ENCODE measurements around the gene CPEB2. TPM values are rescaled to one million over a fixed set of nuclear protein-coding genes. Genes with fewer than 3 reads are reported as not detected.

Gene CPEB2
- total RNA-seq, 2 experiments from 2014 or later, result 2.2 to 6.6 TPM

DNA sequence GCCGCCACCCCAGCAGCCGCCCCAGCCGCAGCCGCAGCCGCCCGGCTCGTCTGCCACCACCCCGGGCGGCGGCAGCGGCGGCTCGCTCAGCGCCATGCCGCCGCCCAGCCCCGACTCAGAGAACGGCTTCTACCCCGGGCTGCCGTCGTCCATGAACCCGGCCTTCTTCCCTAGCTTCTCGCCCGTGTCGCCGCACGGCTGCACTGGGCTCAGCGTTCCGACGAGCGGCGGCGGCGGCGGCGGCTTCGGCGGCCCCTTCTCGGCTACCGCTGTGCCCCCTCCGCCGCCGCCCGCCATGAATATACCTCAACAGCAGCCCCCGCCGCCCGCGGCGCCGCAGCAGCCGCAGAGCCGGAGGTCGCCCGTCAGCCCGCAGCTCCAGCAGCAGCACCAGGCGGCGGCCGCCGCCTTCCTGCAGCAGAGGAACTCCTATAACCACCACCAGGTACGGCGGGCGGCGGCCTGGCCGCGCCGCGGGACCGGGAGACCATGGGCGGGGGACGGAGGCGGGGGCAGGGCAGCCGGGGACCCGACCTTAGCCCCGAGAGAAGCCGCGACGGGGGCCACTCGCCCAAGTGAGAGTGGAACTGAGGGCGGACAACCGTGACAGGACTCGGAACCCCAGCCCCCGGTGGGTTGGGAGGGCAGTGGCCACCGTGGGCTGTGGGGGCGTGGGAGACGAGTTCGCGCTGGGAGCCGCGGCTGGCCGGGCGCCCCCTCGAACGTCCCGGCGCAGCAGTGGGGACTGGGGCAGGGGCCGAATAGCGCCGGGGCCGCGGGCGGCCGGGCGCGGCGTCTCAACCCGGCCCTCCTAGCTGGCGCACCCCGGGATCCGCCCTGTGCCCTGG lies 1.8 kb downstream of the CPEB2 start:
- CTCF ChIA-PET (ENCODE audit: unreplicated experiment), result interaction anchor here (0.8 kb wide), 1 partner anchor 1376 kb away, joined by 3 read pairs; no protein-coding TSS in a partner anchor

DNA sequence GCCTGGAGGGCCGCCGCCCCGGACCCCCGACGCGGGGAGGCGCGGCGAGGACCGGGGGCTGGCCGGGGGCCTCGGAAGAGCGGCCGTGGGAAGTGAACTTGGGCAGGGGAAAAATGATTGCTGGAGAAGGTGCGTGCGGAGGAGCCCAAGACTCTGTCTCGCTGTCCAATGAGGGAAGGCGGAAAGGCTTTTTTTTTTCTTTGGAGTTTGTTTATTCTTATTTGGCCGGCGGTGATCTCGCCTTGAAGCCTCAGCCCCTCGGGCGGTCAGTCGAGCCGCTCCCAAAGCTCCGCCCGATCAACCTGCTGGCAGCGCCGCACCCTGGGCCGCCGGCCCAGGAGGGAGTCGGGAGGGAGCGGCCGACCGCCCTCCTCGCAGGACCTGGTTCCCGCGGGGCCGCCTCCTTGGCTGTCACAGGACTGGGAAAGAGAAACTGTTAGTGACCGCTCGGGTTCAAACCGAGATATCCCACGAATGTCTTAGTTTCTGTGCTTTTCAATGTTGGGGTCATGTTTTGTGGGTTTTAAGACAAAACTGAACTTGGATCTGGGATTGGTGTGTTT lies 2.5 kb downstream of the CPEB2 start:
- Histone ChIP-seq H3K36me3 (ENCODE audit: insufficient read depth, low read length) (peaks cover 25% of the 10 kb centered on the region), H3K27ac (ENCODE audit: low read depth, low read length, poor library complexity, severe bottlenecking) (peak overlapping the region; percentile 91), H3K9me3 (ENCODE audit: low read length) (no peaks in the 10 kb centered on the region), H2AFZ (ENCODE audit: low read length) (peak overlapping the region; percentile 57; the same call in 1 of the 2 replicates), H3K79me2 (ENCODE audit: insufficient read depth, low read depth, low read length) (peaks cover 35% of the 10 kb centered on the region), H3K4me3 (ENCODE audit: low read depth, low read length, poor library complexity, severe bottlenecking) (peak overlapping the region; percentile 93), H3K4me2 (ENCODE audit: low read length) (peak overlapping the region; percentile 70), H4K20me1 (ENCODE audit: insufficient read depth, low read length) (peaks cover 22% of the 10 kb centered on the region), H3K4me1 (ENCODE audit: insufficient read depth, low read length, poor library complexity, severe bottlenecking) (peaks cover 23% of the 10 kb centered on the region), H3K9me2 (ENCODE audit: insufficient read depth, low read length) (no peaks in the 10 kb centered on the region)
- CTCF ChIA-PET (ENCODE audit: unreplicated experiment), result no interaction called here
- POLR2A ChIA-PET, result no interaction called here
- peak; percentile 69 for DNase-seq (ENCODE audit: low spot score)
- BruUV-seq (replicated peaks), result no TSS peak
- TF ChIP-seq EZH2phosphoT487 (IDR thresholded peaks at IDR 0.05; ENCODE audit: borderline replicate concordance, low read depth, low read length), result no peak
- TF ChIP-seq, protein P1, sequence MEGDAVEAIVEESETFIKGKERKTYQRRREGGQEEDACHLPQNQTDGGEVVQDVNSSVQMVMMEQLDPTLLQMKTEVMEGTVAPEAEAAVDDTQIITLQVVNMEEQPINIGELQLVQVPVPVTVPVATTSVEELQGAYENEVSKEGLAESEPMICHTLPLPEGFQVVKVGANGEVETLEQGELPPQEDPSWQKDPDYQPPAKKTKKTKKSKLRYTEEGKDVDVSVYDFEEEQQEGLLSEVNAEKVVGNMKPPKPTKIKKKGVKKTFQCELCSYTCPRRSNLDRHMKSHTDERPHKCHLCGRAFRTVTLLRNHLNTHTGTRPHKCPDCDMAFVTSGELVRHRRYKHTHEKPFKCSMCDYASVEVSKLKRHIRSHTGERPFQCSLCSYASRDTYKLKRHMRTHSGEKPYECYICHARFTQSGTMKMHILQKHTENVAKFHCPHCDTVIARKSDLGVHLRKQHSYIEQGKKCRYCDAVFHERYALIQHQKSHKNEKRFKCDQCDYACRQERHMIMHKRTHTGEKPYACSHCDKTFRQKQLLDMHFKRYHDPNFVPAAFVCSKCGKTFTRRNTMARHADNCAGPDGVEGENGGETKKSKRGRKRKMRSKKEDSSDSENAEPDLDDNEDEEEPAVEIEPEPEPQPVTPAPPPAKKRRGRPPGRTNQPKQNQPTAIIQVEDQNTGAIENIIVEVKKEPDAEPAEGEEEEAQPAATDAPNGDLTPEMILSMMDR (conservative IDR thresholded peaks at IDR 0.05; ENCODE audit: low read length), result 0 out of 2 replicates have a peak, but pooled peaks have one; percentile 7
- intact Hi-C loops (cut with micrococcal nuclease; ENCODE audit: unreplicated experiment), result loop anchor here (5.0 to 10.0 kb wide), 5 partner anchors 772 to 1523 kb away; partner anchors contain the start of genes BOD1L1, CD38, RAB28 and TAPT1

More for the DNA sequence above, 1.8 kb downstream of the CPEB2 start:
- intact Hi-C loops (cut with micrococcal nuclease; ENCODE audit: unreplicated experiment), result loop anchor here (2.0 to 10.0 kb wide), 7 partner anchors 651 to 1522 kb away; partner anchors contain the start of genes BOD1L1, CD38, FBXL5 and RAB28
- peak; percentile 72 for DNase-seq (ENCODE audit: low spot score)
- no TSS peak for BruUV-seq (replicated peaks)
- peaks cover 35% of the 10 kb centered on the region for H3K79me2 ChIP-seq (ENCODE audit: insufficient read depth, low read depth, low read length)
- peak overlapping the region; percentile 91 for H3K27ac ChIP-seq (ENCODE audit: low read depth, low read length, poor library complexity, severe bottlenecking)
- peaks cover 22% of the 10 kb centered on the region for H4K20me1 ChIP-seq (ENCODE audit: insufficient read depth, low read length)
- no peaks in the 10 kb centered on the region for H3K9me2 ChIP-seq (ENCODE audit: insufficient read depth, low read length)
- no peaks in the 10 kb centered on the region for H3K9me3 ChIP-seq (ENCODE audit: low read length)
- H3K36me3 ChIP-seq (ENCODE audit: insufficient read depth, low read length), result peaks cover 18% of the 10 kb centered on the region
- peak overlapping the region; percentile 93 for H3K4me3 ChIP-seq (ENCODE audit: low read depth, low read length, poor library complexity, severe bottlenecking)
- no peak for TF ChIP-seq EZH2phosphoT487 (IDR thresholded peaks at IDR 0.05; ENCODE audit: borderline replicate concordance, low read depth, low read length)
- TF ChIP-seq, protein P1 (conservative IDR thresholded peaks at IDR 0.05; ENCODE audit: low read length), result no peak
- peaks cover 23% of the 10 kb centered on the region for H3K4me1 ChIP-seq (ENCODE audit: insufficient read depth, low read length, poor library complexity, severe bottlenecking)
- H3K4me2 ChIP-seq (ENCODE audit: low read length), result peak overlapping the region; percentile 70
- H2AFZ ChIP-seq (ENCODE audit: low read length), result peak overlapping the region; percentile 57; the same call in 1 of the 2 replicates
- POLR2A ChIA-PET, result no interaction called here

Data from OCI-LY7 (cell line).